Smooth muscle cell (in vitro differentiated cells): ENCODE measurements around the gene ADAMTS13. TPM values are rescaled to one million over a fixed set of nuclear protein-coding genes. Genes with fewer than 3 reads are reported as not detected.

Source experiments
- DNase-seq: peaks from one replicate; lab custom pipeline; 2025; ENCODE audit not compliant: unreplicated experiment; lab: John Stamatoyannopoulos, UW
- H2AFZ ChIP-seq: fragments of 200-600 bp; sonication (generic); 2 replicates; pipeline ENCODE4 v1.6.0; 2016; ENCODE audit warnings: antibody characterized with exemption, low read depth, mild to moderate bottlenecking
- H3F3A ChIP-seq: fragments of 200-600 bp; sonication (generic); 2 replicates; pipeline ENCODE4 v1.6.0; 2017; ENCODE audit warnings: antibody characterized with exemption, low read depth
- H3K27ac ChIP-seq: fragments of 200-600 bp; sonication (generic); 2 replicates; pipeline ENCODE4 v1.5.1; 2016; ENCODE audit warnings: low read depth, mild to moderate bottlenecking
- H3K27me3 ChIP-seq: fragments of 200-600 bp; sonication (generic); 2 replicates; pipeline ENCODE4 v1.6.1; 2016; ENCODE audit warnings: low read depth, mild to moderate bottlenecking
- H3K36me3 ChIP-seq: fragments of 200-600 bp; sonication (generic); 2 replicates; pipeline ENCODE4 v1.5.1; 2016; ENCODE audit warnings: low read depth
- H3K4me1 ChIP-seq: fragments of 200-600 bp; sonication (generic); 2 replicates; pipeline ENCODE4 v1.5.1; 2016; ENCODE audit warnings: low read depth
- H3K4me2 ChIP-seq: fragments of 200-600 bp; sonication (generic); 2 replicates; pipeline ENCODE4 v1.6.0; 2016; ENCODE audit warnings: mild to moderate bottlenecking
- H3K4me3 ChIP-seq: fragments of 200-600 bp; sonication (generic); 2 replicates; pipeline ENCODE4 v1.5.1; 2016; ENCODE audit warnings: mild to moderate bottlenecking
- H3K79me2 ChIP-seq: fragments of 200-600 bp; sonication (generic); 2 replicates; pipeline ENCODE4 v1.6.0; 2016; ENCODE audit warnings: low read depth, mild to moderate bottlenecking
- H3K9ac ChIP-seq: fragments of 200-600 bp; sonication (generic); 2 replicates; pipeline ENCODE4 v1.6.0; 2016; ENCODE audit warnings: low read depth
- H3K9me3 ChIP-seq: fragments of 200-600 bp; sonication (generic); replicated peaks from 2 replicates; pipeline ENCODE4 v1.5.1; 2016; ENCODE audit warnings: low read depth
- H4K20me1 ChIP-seq: fragments of 200-600 bp; sonication (generic); 2 replicates; pipeline ENCODE4 v1.6.0; 2016; ENCODE audit warnings: low read depth
- WGBS: methylation state at CpG from one replicate; pipeline ENCODE4 v1.1.7; 2016; ENCODE audit warnings: low lambda C conversion rate; 5-methylcytosine and 5-hydroxymethylcytosine counted together
- polyA plus RNA-seq: library from polyadenylated mRNA; unstranded; fragments of >200 nt; fragmentation: Nextera tagmentation; extraction: Ambion mirVana; gene quantifications from 2 replicates; pipeline ENCODE4 v1.2.1, GENCODE V29; 2016
- total RNA-seq: library from RNA; depleted of rRNA; stranded (reverse); fragments of >200 nt; gene quantifications from 2 replicates; pipeline ENCODE4 v1.2.3, GENCODE V29; 2014
- TF ChIP-seq, protein P1 (sequence below): fragments of 200-600 bp; sonication (generic); IDR thresholded peaks from 2 replicates; pipeline ENCODE4 v1.5.1; 2017; ENCODE audit warnings: borderline replicate concordance, mild to moderate bottlenecking, antibody characterized with exemption; ENCODE audit not compliant: insufficient read depth, poor library complexity, severe bottlenecking

ADAMTS13 gene
- total and polyA plus RNA-seq, 2 experiments from 2014 or later: 3.1 to 3.7 TPM

DNA sequence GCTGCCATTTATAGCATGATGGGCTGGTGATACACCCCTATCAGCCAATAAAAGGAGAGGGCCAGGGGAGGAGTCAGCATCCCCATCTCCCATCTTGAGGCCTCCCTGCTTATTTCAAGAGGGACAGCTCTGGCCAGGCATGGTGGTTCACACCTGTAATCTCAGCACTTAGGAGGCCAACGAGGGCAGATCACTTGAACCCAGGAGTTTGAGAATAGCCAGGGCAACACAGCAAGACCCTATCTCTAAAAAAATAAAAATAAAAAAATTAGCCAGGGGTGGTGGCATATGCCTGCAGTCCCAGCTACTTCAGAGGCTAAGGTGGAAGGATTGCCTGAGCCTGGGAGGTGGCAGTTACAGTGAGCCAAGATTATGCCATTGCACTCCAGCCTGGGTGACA is 14.1 kb upstream of the ADAMTS13 start:
- H3K36me3 ChIP-seq: peaks cover 10% of the 10 kb centered on the region
- no peak overlapping the region for H3K4me3 ChIP-seq
- 94% methylated on average over 1 of the region's 1 CpG for WGBS
- no peak overlapping the region for H3K9ac ChIP-seq
- peaks cover 10% of the 10 kb centered on the region for H4K20me1 ChIP-seq
- H3K4me2 ChIP-seq: no peak overlapping the region
- H3K27me3 ChIP-seq: no peaks in the 10 kb centered on the region
- DNase-seq: no peak
- TF ChIP-seq, protein P1, sequence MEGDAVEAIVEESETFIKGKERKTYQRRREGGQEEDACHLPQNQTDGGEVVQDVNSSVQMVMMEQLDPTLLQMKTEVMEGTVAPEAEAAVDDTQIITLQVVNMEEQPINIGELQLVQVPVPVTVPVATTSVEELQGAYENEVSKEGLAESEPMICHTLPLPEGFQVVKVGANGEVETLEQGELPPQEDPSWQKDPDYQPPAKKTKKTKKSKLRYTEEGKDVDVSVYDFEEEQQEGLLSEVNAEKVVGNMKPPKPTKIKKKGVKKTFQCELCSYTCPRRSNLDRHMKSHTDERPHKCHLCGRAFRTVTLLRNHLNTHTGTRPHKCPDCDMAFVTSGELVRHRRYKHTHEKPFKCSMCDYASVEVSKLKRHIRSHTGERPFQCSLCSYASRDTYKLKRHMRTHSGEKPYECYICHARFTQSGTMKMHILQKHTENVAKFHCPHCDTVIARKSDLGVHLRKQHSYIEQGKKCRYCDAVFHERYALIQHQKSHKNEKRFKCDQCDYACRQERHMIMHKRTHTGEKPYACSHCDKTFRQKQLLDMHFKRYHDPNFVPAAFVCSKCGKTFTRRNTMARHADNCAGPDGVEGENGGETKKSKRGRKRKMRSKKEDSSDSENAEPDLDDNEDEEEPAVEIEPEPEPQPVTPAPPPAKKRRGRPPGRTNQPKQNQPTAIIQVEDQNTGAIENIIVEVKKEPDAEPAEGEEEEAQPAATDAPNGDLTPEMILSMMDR: no peak
- no peaks in the 10 kb centered on the region for H3F3A ChIP-seq
- no peak overlapping the region for H3K27ac ChIP-seq
- no peaks in the 10 kb centered on the region for H3K79me2 ChIP-seq
- H3K9me3 ChIP-seq: no peaks in the 10 kb centered on the region
- H3K4me1 ChIP-seq: no peaks in the 10 kb centered on the region
- H2AFZ ChIP-seq: no peak overlapping the region

DNA sequence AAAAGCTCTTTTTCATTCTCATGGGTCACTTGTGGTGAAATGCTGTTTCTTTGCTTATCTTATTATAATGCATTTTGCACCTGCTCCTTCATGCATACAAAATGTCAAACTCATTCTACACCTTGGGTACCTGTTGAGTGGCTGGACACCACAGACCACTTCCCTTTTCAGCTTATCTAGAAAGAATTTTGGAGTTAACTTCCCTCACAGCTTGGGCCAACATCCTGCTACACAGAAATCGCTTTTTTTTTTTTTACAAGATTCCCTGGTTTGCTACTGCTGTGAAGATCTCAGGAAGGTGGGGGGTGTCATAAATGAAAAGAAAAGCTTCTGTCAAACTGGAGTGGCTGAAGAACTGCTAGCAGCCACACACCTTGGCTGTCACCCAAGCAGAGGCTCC is 7.0 kb upstream of the ADAMTS13 start:
- Histone ChIP-seq H3K36me3 (peaks cover 4% of the 10 kb centered on the region), H4K20me1 (no peaks in the 10 kb centered on the region), H3K9ac (no peak overlapping the region), H3K4me2 (no peak overlapping the region), H2AFZ (no peak overlapping the region), H3K4me1 (peaks cover 18% of the 10 kb centered on the region), H3K27ac (no peak overlapping the region), H3F3A (peaks cover 4% of the 10 kb centered on the region), H3K9me3 (no peaks in the 10 kb centered on the region), H3K27me3 (no peaks in the 10 kb centered on the region), H3K4me3 (no peak overlapping the region), H3K79me2 (peaks cover 42% of the 10 kb centered on the region)
- WGBS: 94% methylated on average over 1 of the region's 1 CpG
- no peak for DNase-seq
- TF ChIP-seq, protein P1: no peak

DNA sequence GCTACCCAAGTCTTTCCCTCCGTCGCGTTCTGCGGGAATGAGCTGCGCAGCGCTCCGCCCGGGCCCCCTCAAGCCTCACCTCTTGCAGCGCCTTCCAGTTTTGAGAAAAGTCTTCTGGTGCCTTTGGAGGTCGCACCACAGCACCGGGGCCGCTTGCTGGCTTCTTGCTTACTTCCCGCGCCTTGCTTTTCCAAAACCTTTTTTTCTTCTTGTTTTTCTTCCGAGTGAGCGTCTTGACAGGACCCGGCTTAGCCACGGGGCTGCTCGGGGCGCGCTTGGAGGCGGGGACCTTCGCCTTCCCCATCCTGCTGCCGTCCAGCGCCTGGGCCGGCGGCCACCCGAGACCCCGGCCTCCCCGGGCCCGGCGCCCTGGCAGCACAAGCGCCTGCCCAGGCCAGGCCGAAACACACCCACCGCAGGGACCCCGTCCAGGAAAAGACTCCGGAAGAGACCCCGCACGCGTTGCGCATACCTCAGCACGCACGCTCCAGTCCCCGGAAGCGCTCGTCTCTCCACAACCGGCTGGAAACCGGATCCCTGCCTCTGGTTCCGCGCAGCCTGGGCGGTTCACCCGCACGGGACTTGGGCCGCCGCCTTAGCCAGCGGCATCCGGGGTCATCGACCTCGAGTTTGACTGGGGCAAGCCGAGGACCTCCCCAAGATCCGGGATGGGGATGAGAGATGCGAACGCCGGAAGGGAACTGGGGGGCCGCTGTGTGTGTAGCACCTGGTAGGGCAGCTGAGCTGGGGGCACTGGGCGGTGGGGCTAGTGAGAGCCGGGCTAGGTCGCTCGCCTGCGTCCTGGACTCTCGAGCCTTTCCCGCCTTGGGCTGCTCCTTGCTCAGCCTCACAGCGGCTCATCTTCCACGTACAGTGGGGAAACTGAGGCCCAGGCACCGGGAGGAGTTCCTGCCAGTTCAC is 4.4 kb upstream of the ADAMTS13 start, which contains the start of gene REXO4:
REXO4 (minus strand) TSS at position 470 of the 921 bp plus-strand sequence; CDS start at position 304, 166 bp downstream.
- WGBS: under 1% methylated on average over 61 of the region's 75 CpGs

More for the DNA sequence above, 4.4 kb upstream of the ADAMTS13 start, which contains the start of gene REXO4:
- peak within 1 kb of the TSS; percentile 78 for H2AFZ ChIP-seq
- H3K4me2 ChIP-seq: peak within 1 kb of the TSS; percentile 97
- H3K27ac ChIP-seq: peak within 1 kb of the TSS; percentile 61
- no peaks in the 10 kb centered on the region for H3K9me3 ChIP-seq
- H3K27me3 ChIP-seq: no peaks in the 10 kb centered on the region
- TF ChIP-seq, protein P1: no peak
- peak within 1 kb of the TSS; percentile 85 for H3K9ac ChIP-seq
- peaks cover 18% of the 10 kb centered on the region for H3K4me1 ChIP-seq
- H3F3A ChIP-seq: peaks cover 4% of the 10 kb centered on the region
- H3K36me3 ChIP-seq: no peaks in the 10 kb centered on the region
- H3K79me2 ChIP-seq: peaks cover 42% of the 10 kb centered on the region
- DNase-seq: peak; percentile 60
- H3K4me3 ChIP-seq: peak within 1 kb of the TSS; percentile 95
- H4K20me1 ChIP-seq: no peaks in the 10 kb centered on the region
